ENCODE results near the gene AGPAT3.

The AGPAT3 gene

DNA sequence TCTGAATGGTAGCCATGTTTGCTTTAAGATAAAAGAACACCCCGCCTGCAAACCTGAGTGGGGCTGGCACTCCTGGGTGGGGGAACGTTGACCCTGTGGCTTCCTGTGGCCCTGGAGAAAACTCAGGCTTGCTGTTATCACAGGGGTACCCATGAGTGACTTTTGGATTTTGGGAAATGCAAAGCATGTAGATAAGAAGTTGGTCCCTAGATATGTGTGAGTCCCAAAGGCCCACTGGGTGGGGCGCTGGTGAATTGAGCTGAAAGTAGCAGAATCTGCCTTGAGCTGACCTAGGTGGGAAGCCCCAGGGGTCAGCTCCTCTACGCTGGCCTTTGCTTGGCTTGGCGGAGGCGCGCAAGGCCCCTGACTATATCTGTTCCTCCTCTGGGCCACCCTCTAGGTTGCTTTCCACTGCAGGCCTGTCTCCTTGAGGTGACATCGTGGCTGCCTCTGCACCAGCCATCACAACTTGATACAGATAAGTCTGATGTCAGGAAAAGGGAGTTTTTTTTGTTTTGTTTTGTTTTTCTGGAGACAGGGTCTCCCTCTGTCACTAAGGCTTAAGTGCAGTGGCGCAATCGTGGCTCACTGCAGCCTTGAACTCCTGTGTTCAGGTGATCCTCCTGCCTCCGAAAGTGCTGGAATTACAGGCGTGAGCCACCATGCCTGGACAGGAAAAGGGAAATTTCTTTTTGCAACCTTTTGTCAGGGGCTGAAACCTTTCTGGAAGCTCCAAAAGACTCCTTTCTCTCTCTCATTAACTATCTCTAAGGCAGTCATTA is 72.2 kb downstream of the AGPAT3 start:
- no peak for DNase-seq (ENCODE audit: low read depth)

DNA sequence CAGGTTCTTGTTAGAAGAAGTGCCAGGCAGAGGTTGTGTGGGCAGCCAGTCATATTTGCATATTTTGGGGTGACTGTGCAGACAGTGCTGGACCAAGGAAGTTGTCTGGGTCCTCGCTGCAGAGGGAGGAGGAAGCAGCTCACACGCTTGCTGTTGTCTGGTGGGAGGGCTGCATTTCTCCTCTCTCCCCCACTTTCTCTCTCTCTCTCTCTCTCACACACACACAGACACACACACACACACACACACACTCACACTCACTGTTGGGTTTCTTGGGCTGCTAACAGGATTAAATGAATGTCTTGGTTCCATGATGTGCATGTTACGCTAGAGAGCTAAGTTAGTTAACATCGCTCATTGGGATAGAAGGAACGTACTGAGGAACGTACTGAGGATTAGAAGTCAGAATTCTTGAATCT is 72.9 kb downstream of the AGPAT3 start:
- DNase-seq (ENCODE audit: low read depth), result no peak

DNA sequence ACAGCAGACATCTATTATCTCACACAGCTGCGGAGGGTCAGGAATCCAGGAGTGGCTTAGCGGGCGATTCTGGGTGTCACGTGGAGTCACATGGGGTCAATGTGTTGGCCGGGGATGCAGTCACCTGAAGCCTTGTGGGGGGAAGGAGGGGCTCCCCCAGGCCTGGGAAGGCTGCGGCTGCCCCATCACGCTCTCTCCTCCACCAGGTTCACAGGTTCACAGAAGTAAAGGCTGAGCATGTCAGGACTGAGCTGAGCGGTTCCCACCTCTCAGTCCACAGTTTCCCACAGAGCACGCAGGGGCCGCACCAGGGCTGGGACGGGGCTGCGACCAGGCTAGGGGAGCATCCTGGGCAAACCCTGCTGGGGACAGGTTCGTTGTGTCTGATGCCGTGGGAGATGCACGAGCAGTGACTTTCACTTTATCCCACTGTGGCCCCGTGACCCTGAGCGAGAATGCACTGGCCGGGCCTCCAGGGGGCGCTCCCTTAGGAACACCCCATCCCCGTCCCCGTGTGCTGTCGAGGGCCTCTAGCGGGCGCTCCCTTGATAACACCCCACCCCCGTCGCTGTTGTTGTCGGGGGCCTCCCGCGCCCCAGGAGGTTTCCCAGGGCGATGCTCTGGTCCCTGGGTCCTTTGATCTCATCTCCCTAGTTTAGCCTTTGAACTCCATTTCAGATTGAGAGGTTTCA is 73.9 kb downstream of the AGPAT3 start:
- DNase-seq (ENCODE audit: low read depth), result peak; percentile 83

DNA sequence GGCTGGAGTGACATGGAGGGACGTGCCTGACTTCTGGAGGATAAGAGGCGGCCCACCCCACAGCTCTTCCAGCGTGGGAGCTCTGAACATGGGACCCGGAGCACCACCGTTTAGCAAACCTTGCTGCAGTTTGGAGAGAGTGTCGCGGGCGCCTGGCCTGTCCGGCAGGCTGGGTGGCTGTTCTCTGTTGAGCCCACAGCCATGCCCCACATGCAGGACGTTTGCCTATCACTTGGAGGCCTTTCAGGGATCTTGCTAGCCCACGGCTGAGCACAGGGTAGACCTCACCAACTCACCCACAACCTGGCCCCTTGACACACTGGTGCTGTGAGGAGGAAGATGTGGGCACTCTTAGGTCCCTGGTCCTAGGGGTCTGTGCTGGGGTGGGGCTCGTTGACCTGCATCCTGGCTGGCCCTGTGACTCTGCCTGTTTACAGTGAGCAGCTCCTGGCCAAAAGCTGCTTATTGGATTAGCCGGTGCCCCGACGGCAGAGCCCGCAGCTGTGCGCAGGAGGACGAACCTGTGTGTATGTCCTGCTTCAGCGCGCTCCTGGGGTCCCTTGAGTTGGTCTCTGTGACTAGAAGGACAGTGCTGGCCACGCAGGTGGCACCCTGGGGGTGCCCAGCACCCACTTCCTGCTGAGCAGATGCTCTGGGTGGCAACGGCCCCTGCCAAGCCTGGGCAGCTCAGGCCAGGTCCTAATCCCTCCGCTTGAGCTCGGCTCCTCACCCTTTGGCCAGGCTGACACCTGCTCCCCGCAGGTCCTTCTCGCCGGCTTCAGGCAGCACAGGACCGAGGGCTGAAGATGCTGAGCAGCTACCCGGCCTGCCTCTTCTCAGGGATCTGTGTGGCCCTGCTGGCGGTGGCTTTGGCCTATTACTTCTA is 74.7 kb downstream of the AGPAT3 start:
- DNase-seq (ENCODE audit: low read depth), result no peak

DNA sequence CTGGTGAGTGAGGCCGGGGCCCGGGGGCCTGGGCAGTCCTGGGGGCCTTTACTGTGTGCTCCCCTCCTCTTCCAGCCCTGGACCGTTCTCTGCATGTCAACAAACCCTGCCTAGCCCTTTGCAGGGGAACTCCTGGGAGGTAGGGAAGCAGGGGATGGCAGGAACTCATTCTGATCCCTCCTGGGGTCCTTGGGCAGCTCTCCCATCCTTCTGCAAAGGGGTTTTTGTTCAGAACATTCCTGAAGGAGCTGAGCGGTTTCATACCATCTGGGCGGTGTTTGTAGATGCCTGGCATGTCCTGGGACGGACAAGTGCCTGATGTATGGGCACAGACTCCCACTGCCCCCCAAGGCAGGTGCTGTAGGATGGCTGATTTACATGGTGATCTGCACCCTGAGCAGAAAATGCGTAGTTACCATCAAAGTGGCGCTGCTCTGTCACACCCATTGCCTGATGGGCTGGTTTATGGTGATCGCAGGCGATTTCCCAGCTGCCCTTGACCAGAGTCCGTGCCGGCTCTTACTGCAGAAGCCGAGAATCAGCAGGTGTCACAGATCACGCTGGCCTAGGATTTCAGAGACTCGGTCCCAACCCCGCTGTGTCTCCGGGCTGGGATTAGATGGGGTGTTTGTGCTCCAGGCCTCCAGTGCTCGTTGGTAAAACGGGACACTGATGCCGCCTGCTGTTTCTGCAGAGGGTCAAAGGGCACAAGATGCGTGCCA is 75.5 kb downstream of the AGPAT3 start:
- DNase-seq (ENCODE audit: low read depth), result no peak

DNA sequence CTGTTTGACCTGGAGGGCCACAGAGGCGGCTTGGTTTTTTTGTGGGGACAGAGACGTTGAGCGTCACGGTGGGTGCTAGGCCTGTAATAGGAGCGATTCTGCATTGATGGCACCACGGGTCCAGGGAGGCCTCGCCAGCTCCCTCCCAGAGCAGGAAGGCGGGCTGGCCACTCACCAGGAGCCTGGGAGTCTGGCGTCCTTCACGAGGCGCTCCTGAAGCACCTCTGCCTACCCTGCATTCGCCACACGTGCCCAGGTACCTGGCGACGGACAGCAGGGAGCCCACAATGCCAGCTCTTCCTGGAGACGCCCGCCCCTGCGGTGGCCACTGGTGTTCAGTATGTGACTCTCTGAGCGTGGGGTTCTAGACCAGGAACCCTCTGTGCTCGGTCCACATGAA is 77.2 kb downstream of the AGPAT3 start:
- DNase-seq (ENCODE audit: low read depth), result no peak

DNA sequence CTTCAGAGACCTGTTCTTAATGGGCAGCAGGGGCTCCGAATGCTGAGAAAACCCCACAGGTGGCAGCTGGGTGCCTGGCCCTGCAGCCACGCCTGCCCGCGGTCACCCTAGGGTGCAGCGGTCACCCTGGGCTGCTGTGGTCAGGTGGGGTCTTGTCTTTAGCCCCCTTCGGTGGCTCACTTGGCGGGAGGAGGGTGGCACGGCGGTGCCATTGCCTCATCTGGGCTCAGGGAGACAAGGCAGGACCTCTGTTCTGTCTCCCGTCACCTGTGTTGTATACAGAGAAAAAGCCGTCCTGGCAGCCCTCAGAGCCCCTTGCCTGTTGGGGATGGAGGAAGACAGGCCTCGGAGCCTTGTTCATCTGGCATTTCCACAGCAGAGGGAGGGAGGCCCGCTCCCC is 77.6 kb downstream of the AGPAT3 start:
- no peak for DNase-seq (ENCODE audit: low read depth)

DNA sequence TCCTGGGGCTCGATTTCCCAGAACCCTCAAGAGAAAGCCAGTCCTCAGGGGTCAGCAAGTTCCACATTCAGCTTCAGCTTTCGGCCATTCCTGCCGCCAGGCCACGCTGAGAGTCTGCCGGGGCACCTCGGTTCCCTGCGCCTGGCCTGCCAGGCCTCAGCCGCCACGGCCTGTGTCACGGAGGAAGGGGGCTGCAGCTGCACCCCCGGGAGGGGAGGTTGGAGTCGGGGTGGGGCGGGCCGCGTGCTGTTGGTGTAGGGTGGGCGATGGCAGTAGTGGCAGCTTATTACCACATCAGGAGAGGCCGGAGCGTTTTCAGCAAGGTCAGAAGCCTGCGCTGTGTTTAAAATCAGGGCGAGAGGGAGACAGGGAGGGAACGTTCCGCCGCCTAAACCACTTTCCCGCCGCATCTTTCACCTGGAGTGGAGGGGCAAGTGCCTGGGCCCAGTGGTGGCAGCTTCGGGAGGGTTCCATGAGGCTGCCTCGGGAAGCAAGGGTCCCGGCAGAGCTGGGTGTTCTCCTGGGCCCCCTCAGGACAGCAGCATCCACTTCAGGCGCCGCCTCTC is 78.6 kb downstream of the AGPAT3 start:
- no peak for DNase-seq (ENCODE audit: low read depth)

DNA sequence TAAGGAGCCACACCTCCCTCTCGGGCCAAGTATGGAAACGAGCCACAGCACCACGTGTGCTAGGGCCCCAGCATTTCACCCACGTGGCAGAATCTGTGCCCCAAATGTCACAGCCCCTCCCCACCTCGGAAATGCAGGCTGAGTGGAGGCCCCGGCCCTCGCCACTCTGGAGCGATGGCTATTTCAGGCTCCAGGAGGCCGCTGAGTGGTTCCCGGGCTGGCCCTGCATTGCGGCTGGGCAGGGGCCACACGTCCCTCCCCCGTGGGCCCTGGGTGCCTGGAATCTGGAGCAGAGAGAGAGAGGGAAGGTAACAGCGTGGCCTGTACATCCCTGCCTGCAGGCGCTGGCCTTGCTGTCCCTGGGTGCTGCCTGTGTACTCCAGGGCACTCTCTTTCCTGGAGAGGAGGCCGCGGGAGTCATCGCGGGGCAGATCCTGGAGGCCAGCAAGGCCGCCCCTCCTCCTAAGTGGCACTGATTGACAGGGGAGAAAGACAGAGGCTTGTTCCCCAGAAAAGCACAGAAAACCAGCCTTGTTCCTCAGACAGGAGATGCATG is 79.1 kb downstream of the AGPAT3 start:
- DNase-seq (ENCODE audit: low read depth), result no peak

DNA sequence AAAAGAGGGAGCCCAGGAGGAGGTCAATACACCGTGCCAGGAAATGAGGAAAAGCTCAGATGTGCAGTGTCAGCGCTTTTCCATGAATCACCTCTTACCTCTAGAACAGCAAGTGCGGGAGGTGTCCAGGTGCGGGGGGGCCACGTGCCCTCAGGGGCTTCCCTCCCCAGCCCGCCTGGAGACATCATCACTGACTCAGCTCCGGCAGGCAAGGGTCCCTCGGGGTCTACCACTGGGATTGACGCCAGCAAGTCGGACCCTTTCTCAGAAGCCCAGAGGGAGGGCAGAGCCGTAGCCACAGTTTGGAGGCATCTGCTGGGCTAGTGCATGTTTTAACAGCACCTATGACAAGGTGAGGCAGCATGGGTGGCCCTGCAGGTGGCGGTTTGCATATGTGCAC is 79.7 kb downstream of the AGPAT3 start:
- no peak for DNase-seq (ENCODE audit: low read depth)

DNA sequence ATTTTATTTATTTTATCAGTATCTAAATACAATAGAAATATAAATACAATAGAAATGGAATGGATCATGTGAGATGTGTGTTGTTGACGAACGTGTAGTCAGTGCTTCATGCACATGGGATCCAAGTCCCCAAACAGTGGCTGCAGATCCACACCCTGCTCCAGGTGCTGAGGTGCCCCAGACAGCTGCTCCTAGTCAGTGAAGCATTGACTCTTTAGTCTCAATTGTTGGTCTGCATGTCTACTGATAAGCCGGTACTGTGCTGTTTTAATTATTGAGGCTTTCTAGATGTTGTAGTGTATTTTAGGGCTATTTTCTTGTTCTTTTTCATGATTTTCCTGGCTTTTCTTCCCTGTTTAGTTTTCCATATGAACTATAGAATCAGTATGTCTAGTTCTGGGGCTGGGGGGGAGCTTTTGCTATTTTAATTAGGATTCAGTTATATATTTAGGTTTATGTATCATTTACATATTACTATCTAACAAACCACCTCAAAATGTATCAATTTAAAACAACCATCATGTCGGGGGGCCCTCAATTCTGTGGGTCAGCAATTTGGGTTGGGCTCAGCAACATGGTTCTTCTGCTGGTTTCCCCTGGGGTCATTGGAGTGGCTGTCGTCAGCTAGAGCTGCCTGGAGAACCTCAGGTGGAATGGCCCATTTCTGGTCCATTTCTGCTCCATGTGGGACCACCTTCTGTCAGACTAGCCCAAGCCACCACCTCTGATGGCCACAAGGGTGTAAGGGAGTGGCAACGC is 83.9 kb downstream of the AGPAT3 start:
- DNase-seq (ENCODE audit: low read depth), result no peak

DNA sequence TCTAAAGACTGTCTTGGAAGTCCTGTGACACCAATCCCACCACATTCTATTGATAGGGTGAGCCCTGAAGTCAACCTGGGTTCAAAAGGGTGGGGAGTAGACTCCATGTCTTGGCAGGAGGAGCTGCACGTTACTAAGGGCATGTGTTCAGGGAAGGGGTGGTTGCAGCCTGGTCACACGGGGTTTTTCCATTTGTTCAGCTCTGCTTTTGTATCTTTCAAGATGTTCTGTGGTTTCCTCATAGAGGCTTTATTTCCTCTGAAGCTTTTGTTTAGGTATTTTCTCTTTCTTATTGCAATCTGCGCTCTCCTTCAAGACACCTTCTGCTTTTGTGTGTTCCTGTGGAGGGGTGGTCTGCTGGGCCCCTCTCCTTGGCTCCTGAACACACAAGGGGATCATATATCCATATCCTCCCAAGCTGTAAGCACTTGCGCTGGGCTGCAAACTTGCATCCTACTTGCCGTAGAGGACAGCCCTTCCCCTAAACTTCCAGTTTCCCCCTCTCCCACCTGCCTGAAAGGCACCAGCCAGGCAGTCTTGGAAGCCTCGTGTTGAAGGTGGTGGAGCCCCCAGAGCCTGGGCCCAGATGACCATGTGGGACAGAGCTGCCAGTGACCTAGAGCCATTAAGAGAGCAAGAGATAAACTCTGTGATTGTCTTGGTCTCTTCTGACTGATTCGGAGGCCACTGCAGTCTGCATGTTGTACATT is 84.6 kb downstream of the AGPAT3 start:
- no peak for DNase-seq (ENCODE audit: low read depth)

DNA sequence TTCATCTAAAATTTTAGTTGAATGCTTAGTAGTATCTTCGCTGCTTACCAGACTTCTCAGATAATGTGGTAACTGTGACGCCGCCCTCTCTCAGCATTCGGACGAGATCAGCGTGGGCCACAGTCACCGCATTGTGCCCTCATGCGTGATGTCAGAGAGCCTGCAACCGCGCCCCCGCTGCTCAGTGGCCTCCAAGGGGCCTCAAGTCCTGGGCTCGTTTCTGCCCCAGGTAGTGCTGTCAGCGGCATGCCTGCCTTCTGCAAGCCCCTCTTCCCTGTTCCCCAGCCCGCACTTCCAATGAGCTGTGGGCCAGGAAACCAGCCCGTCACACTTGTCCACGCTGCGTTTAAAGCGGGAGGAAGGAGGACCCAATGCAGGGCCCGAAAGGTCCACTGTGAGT is 85.5 kb downstream of the AGPAT3 start:
- no peak for DNase-seq (ENCODE audit: low read depth)

DNA sequence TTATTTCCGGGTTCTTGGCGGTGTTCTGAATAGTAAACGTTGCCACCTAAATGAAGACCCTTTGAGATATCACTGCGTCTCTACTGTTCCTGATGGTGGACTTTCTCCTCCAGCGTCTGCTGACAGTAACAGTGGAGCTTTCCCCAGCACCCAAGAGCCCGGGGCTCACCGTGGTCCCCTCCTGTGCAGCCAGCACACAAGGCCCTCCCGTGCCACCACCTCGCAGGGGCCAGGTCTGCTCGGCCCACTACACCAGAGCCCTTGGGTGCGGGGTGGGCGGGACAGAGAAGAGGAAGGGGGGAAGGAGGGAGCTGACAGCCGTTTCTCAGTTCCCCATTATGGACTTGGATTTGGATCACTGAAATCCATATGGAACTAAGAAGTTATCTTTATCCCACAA is 85.9 kb downstream of the AGPAT3 start:
- no peak for DNase-seq (ENCODE audit: low read depth)

DNA sequence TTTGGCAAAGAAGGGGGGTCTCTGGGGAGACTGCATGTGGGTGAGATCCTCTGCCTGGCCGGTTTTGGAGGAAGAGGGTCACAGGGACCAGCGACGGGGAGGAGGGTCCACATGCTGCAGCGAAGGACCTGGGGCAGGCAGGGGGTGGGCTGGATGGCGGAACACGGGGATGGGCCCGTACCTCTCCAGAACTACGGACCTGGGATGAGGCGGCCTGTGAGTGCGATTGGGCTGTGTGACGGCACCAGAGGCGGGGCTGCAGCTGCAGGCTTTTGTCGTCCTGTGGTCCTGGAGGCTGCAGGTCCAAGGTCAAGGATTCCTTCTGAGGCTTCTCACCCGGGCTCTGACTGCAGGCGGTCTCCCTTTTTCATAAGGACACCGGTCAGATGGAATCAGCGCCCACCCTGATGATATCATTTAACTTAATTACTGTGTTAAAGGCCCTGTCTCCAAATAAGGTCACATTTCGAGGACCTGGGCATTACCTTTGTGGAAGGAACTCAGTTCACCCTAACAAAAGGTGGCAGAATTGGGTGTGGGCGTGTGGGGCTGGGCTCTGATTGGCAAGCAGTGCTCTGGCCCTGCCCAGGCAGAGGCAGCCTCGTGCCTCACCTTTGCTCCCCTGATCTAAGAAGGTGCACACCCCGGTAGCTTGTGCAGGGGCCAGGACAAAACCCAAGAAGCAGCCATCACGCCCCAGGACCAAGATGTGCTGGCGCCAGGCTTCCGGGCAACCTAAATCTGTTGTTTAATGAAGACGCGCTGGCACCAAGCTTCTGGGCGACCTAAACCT is 87.1 kb downstream of the AGPAT3 start:
- no peak for DNase-seq (ENCODE audit: low read depth)

DNA sequence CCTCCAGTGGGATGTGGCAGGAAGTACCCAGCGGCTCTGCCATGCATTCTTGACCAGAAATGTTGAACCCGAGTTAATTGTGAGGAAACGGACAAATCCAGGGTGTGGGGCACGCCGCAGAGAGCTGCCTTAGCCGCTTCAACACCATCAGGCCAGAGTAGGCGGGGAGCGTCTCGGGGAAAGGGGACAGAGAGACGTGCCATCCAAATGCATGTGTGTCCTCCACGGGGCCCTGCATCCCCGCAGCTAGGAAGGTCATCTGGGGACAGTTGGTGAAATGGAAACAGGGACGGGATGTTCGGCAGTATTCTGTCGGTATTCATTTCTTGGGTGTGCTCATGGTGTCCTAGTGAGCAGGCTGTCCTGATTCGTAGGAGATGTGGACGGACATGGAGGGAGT is 88.0 kb downstream of the AGPAT3 start:
- DNase-seq (ENCODE audit: low read depth), result no peak

DNA sequence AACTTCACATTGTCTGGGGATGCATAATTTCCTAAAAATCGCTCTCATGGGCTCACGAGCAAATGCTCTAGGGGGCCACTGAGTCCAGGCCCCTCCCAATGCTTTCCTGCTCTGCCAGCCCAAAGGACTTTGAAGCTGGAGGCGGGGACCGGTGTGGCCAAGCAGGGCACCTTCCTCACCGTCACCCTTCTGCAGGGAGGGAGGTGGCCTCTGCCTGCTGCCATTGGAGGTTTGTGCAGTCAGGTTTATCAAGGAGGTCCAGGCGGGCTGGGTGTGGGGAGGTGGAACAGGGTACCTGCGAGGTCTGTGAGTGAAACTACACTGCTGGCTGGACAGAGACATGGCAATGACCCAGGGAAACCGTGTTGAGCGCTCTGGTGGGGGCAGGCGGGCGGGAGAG is 89.0 kb downstream of the AGPAT3 start:
- DNase-seq (ENCODE audit: low read depth), result no peak

DNA sequence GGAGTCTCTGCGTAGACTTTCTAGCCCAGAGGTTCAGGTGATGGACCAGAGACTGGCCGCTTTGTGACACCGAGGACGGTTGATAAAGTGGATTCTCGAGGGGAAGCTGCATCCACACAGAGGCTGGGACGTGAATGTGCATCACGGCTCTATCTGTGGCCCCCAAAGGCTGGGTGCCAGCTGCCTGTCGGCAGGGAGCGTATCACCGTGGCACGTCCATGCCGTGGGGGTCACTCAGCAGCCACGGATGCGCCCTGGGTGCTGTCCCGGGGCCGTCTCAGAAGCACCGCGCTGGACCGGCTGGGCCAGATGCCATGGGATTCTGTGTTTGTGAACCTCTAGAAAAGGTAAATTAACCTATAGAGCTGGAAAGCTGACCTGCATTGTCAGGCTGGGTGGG is 89.9 kb downstream of the AGPAT3 start:
- DNase-seq (ENCODE audit: low read depth), result no peak

DNA sequence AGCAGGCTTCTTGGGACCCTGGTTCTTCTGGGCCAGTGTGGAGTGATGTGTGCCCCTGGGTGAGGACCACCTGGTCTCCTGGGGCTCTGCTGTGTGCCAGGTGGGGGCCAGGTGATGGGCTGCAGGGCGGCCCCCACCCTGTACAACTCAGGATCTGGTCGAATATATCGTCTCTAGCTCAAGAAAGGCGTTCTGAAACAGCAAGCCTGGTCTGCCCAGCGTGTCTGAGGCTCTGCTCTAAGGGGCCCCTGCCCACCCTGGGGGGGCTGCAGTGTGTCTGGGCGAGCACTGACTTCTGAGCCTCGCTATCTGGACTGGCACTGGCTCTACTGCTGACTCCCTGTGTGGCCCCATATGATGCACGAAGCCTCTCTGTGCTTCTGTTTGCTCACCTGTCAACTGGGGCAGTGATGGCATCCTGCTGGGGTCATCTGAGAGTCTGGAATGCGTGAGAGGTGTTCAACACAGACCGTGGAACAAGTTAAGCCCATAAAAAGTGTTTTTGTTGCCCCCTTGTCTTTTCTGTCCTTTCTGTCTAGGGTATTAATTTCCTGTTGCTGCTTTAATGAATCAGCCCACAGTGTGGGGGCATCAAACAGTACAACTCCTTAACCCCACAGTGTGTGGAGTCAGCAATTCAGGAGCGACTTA is 91.1 kb downstream of the AGPAT3 start:
- no peak for DNase-seq (ENCODE audit: low read depth)
